B cell (primary cell): Measurements from ENCODE around the gene QKI. TPM values are rescaled to one million over a fixed set of nuclear protein-coding genes. Genes with fewer than 3 reads are reported as not detected.

Experiments used
- ATAC-seq: fragments of 200-7000 bp; cut with Tn5 transposase; one replicate; pipeline ENCODE4 v1.10.0; 2021; ENCODE audit warnings: low read depth, mild to moderate bottlenecking, moderate number of reproducible peaks, moderate library complexity
- CTCF ChIA-PET: fragments of 350-600 bp; sonication (Branson Sonifier 250); formaldehyde crosslinking; loops from one replicate; lab custom pipeline; 2021; ENCODE audit warnings: antibody characterized with exemption, inconsistent platforms; lab: Charles Lee
- POLR2A ChIA-PET: fragments of 350-600 bp; sonication (Branson Sonifier 250); formaldehyde crosslinking; loops from one replicate; lab custom pipeline; 2021; ENCODE audit warnings: antibody characterized with exemption; lab: Charles Lee
- DNase-seq: peaks from one replicate; pipeline ENCODE4 v3.0.0; 2013
- H2AFZ ChIP-seq: 2 replicates; pipeline ENCODE4 v1.6.1; 2012; ENCODE audit warnings: mild to moderate bottlenecking, low read depth, low read length; ENCODE audit not compliant: insufficient read depth, poor library complexity, severe bottlenecking
- H3K27ac ChIP-seq, 2 donors: 1 replicate in 1 of 2; 2 replicates in 1 of 2; pipeline ENCODE4 v1.5.1; 2012 to 2013; ENCODE audit warnings: low read length in 2 of 2, mild to moderate bottlenecking in 2 of 2, moderate library complexity in 1 of 2
- H3K27me3 ChIP-seq, 4 experiments: fragments of 200-600 bp in 1 of 4; sonication (generic) in 1 of 4; replicated peaks in 1 of 4; 1 replicate in 2 of 4; 2 replicates in 2 of 4; pipeline versions ENCODE4 v1.6.1 to v1.7.0; 2013 to 2016; ENCODE audit warnings: low read length in 3 of 4, mild to moderate bottlenecking in 2 of 4, mixed read lengths in 1 of 4, moderate library complexity in 1 of 4; ENCODE audit not compliant: insufficient read depth in 4 of 4, control insufficient read depth in 3 of 4; ENCODE audit errors: control extremely low read depth in 1 of 4
- H3K36me3 ChIP-seq, 2 experiments: replicated peaks in 1 of 2; 1 replicate in 1 of 2; 2 replicates in 1 of 2; pipeline versions ENCODE4 v1.6.1 to v1.7.1; 2013; ENCODE audit warnings: low read length in 1 of 2; ENCODE audit not compliant: insufficient read depth in 2 of 2, control insufficient read depth in 1 of 2; ENCODE audit errors: control extremely low read depth in 1 of 2, extremely low read depth in 1 of 2
- H3K4me1 ChIP-seq, 2 donors: fragments of 200-600 bp in 1 of 2; sonication (generic) in 1 of 2; 1 replicate in 1 of 2; 2 replicates in 1 of 2; pipeline versions ENCODE4 v1.5.1 to v1.6.1; 2013 to 2017; ENCODE audit warnings: low read length in 2 of 2; ENCODE audit not compliant: control insufficient read depth in 2 of 2, insufficient read depth in 2 of 2
- H3K4me2 ChIP-seq: replicated peaks from 2 replicates; pipeline ENCODE3; 2012; ENCODE audit warnings: mild to moderate bottlenecking, low read depth, low read length; ENCODE audit not compliant: poor library complexity, severe bottlenecking
- H3K4me3 ChIP-seq, 5 experiments: fragments of 200-600 bp in 1 of 5; sonication (generic) in 1 of 5; 1 replicate in 3 of 5; 2 replicates in 2 of 5; pipeline versions ENCODE4 v1.5.1 to v1.7.0; 2011 to 2016; ENCODE audit warnings: low read length in 4 of 5, mild to moderate bottlenecking in 4 of 5, low read depth in 2 of 5, control low read depth in 1 of 5, moderate library complexity in 1 of 5; ENCODE audit not compliant: insufficient read depth in 1 of 5; ENCODE audit errors: control extremely low read depth in 1 of 5, extremely low read depth in 1 of 5
- H3K79me2 ChIP-seq: fragments of 200-600 bp; sonication (generic); one replicate; pipeline ENCODE4 v1.6.0; 2016; ENCODE audit warnings: low read length; ENCODE audit not compliant: control insufficient read depth, insufficient read depth
- H3K9ac ChIP-seq: fragments of 200-600 bp; sonication (generic); 2 replicates; pipeline ENCODE4 v1.6.1; 2017; ENCODE audit warnings: mild to moderate bottlenecking, low read length, moderate library complexity
- H3K9me3 ChIP-seq, 3 donors: one replicate each; pipeline versions ENCODE4 v1.6.1 to v1.7.1; 2013; ENCODE audit warnings: low read length in 2 of 3; ENCODE audit not compliant: control insufficient read depth in 2 of 3, insufficient read depth in 1 of 3; ENCODE audit errors: control extremely low read depth in 1 of 3
- H4K20me1 ChIP-seq: 2 replicates; pipeline ENCODE4 v1.6.0; 2012; ENCODE audit warnings: mild to moderate bottlenecking, low read length; ENCODE audit not compliant: insufficient read depth, control insufficient read depth, poor library complexity, severe bottlenecking
- H3K27ac Mint-ChIP-seq: one replicate; pipeline ENCODE4 v1.8.0; 2021; ENCODE audit warnings: mixed read lengths
- H3K27me3 Mint-ChIP-seq: one replicate; pipeline ENCODE4 v1.8.0; 2021; ENCODE audit warnings: mixed read lengths
- H3K4me1 Mint-ChIP-seq: one replicate; pipeline ENCODE4 v1.8.0; 2021; ENCODE audit warnings: mixed read lengths
- H3K4me3 Mint-ChIP-seq: one replicate; pipeline ENCODE4 v1.8.0; 2021; ENCODE audit warnings: mixed read lengths
- H3K9me3 Mint-ChIP-seq: one replicate; pipeline ENCODE4 v1.8.0; 2022; ENCODE audit warnings: mixed read lengths; ENCODE audit not compliant: insufficient read depth
- CTCF ChIP-seq: fragments of 200-600 bp; IDR thresholded peaks from one replicate; pipeline ENCODE4 v1.8.0; 2022; ENCODE audit warnings: antibody characterized with exemption, mild to moderate bottlenecking
- EZH2 ChIP-seq: IDR thresholded peaks from 2 replicates; pipeline ENCODE4 v1.6.1; 2012; ENCODE audit warnings: borderline replicate concordance, low read depth, mild to moderate bottlenecking, moderate library complexity, low read length; ENCODE audit not compliant: insufficient read depth, poor library complexity, severe bottlenecking
- WGBS: methylation state at CpG from one replicate; pipeline ENCODE4 v1.1.5; 2013; ENCODE audit warnings: missing lambda C conversion rate; ENCODE audit not compliant: insufficient coverage; 5-methylcytosine and 5-hydroxymethylcytosine counted together
- intact Hi-C: fragments of 100-400 bp; cut with micrococcal nuclease; formaldehyde crosslinking; loops from one replicate; pipeline ENCODE4 v1.10.0; 2022
- polyA plus RNA-seq: library from polyadenylated mRNA; depleted of rRNA; stranded (reverse); fragments of >200 nt; gene quantifications from 2 replicates; pipeline ENCODE4 v1.2.3, GENCODE V29; 2012
- total RNA-seq, 2 donors: library from RNA; stranded (reverse); fragments of 120-200 nt in 1 of 2; gene quantifications; 1 replicate in 1 of 2; 2 replicates in 1 of 2; pipeline versions ENCODE4 v1.2.3 to v1.2.4, GENCODE V29; 2013 to 2022

The QKI gene
- total and polyA plus RNA-seq, 2 donors (not counting 1 experiment from before 2014, with no cell fraction given) = 38.8 to 79.5 TPM

- peak overlapping the region; percentile 74 for H3K4me2 ChIP-seq
- Mint-ChIP-seq H3K4me3 (peak overlapping the region; percentile 100), H3K27ac (peak overlapping the region; percentile 97), H3K27me3 (no peaks in the 10 kb centered on the region), H3K4me1 (peaks cover 51% of the 10 kb centered on the region), H3K9me3 (no peaks in the 10 kb centered on the region)
- ChIA-PET POLR2A (no interaction called here), CTCF (interaction anchor here (1.0 to 3.2 kb wide), 13 partner anchors 10 to 543 kb away, joined by 3 to 31 read pairs (median 4); no protein-coding TSS in a partner anchor)
- intact Hi-C loops = loop anchor here (1.0 to 5.0 kb wide), 4 partner anchors 44 to 540 kb away; no protein-coding TSS in a partner anchor
- DNase-seq (peak; percentile 65), ATAC-seq (no peak)
- H3K4me1 ChIP-seq = peaks cover 18 to 34% of the 10 kb centered on the region in 2 donors
- H3K4me3 ChIP-seq = peak overlapping the region; percentile 77 to 96 (median 88)
- no peaks in the 10 kb centered on the region for H3K27me3 ChIP-seq
- peak overlapping the region; percentile 81 for H3K9ac ChIP-seq
- 0% methylated on average over 1 of the region's 11 CpGs for WGBS
- H3K27ac ChIP-seq = peak overlapping the region; percentile 84 to 88
- peaks cover 48% of the 10 kb centered on the region for H3K79me2 ChIP-seq
- H4K20me1 ChIP-seq = peaks cover 25% of the 10 kb centered on the region
- TF ChIP-seq CTCF (peak; percentile 82), EZH2 (no peak)
- peak overlapping the region; percentile 62 for H2AFZ ChIP-seq
- no peaks in the 10 kb centered on the region for H3K36me3 ChIP-seq
- H3K9me3 ChIP-seq = no peaks in the 10 kb centered on the region
Measured at GRCh38 chr6:163416557-163417253, 2.2 kb downstream of the QKI start.

GRCh38 chr6:163417595-163417994 lies 3.1 kb downstream of the QKI start:
- Mint-ChIP-seq H3K27me3 (no peaks in the 10 kb centered on the region), H3K4me1 (peaks cover 50% of the 10 kb centered on the region), H3K4me3 (peak overlapping the region; percentile 3), H3K27ac (no peak overlapping the region), H3K9me3 (no peaks in the 10 kb centered on the region)
- no peaks in the 10 kb centered on the region for H3K9me3 ChIP-seq
- H3K4me1 ChIP-seq = peaks cover 13 to 30% of the 10 kb centered on the region in 2 donors
- H4K20me1 ChIP-seq = peaks cover 34% of the 10 kb centered on the region
- peaks cover 0 to 3% of the 10 kb centered on the region in 2 experiments for H3K36me3 ChIP-seq
- DNase-seq (no peak), ATAC-seq (no peak)
- TF ChIP-seq CTCF (no peak), EZH2 (no peak)
- H2AFZ ChIP-seq = no peak overlapping the region
- ChIA-PET CTCF (interaction anchor here (1.0 to 3.2 kb wide), 5 partner anchors 37 to 540 kb away, joined by 3 to 31 read pairs (median 4); no protein-coding TSS in a partner anchor), POLR2A (interaction anchor here (0.6 kb wide), 1 partner anchor 22 kb away, joined by 3 read pairs; no protein-coding TSS in a partner anchor)
- H3K79me2 ChIP-seq = peaks cover 57% of the 10 kb centered on the region
- no peak overlapping the region for H3K27ac ChIP-seq
- H3K4me3 ChIP-seq = no peak overlapping the region
- peak overlapping the region; percentile 74 for H3K4me2 ChIP-seq
- WGBS = 17% methylated on average over 1 of the region's 4 CpGs
- intact Hi-C loops = loop anchor here (2.0 to 5.0 kb wide), 3 partner anchors 43 to 340 kb away; no protein-coding TSS in a partner anchor
- H3K27me3 ChIP-seq = no peaks in the 10 kb centered on the region
- H3K9ac ChIP-seq = no peak overlapping the region
